Measurements from ENCODE around the gene NDUFA8.

DNA sequence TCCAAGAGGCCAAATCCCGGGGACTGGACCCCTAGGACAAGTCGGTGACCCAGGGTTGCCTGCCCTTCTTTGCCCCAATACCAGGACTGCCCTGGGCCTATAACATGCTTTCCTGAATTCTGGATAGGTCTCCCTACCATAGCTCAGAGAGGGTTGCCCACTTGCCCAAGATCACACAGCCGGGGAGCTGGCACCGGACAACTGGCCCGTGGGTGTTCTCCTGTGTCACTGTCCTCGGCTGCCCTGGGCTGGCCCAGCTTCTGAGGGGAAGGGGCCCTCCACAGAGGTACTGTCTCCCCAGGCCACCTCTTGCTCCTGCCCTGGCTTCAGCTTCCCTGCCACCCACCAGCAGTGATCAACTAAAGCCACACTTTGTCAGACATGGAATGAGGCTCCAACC is 37.6 kb downstream of the NDUFA8 start:
- TF ChIP-seq GABPB1 (CRISPR knock-in tag; IDR thresholded peaks at IDR 0.05): no peak
- no peak for TF ChIP-seq NR3C1 (CRISPR knock-in tag; conservative IDR thresholded peaks at IDR 0.05; ENCODE audit: low read depth)
- TF ChIP-seq, protein P1, sequence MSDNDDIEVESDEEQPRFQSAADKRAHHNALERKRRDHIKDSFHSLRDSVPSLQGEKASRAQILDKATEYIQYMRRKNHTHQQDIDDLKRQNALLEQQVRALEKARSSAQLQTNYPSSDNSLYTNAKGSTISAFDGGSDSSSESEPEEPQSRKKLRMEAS (CRISPR knock-in tag; IDR thresholded peaks at IDR 0.05): no peak
- TF ChIP-seq, protein P2, sequence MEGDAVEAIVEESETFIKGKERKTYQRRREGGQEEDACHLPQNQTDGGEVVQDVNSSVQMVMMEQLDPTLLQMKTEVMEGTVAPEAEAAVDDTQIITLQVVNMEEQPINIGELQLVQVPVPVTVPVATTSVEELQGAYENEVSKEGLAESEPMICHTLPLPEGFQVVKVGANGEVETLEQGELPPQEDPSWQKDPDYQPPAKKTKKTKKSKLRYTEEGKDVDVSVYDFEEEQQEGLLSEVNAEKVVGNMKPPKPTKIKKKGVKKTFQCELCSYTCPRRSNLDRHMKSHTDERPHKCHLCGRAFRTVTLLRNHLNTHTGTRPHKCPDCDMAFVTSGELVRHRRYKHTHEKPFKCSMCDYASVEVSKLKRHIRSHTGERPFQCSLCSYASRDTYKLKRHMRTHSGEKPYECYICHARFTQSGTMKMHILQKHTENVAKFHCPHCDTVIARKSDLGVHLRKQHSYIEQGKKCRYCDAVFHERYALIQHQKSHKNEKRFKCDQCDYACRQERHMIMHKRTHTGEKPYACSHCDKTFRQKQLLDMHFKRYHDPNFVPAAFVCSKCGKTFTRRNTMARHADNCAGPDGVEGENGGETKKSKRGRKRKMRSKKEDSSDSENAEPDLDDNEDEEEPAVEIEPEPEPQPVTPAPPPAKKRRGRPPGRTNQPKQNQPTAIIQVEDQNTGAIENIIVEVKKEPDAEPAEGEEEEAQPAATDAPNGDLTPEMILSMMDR (IDR thresholded peaks at IDR 0.05): no peak

All from WTC11 (cell line).